Activated T-cell treated with anti-CD3 and anti-CD28 coated beads, Interleukin-2, amount 50 U/mL, for 4 hours (primary cell): ENCODE results near the gene PKD1. TPM values are rescaled to one million over a fixed set of nuclear protein-coding genes. Genes with fewer than 3 reads are reported as not detected.

Experiments
- ATAC-seq, 2 donors: fragments of 200-7000 bp; cut with Tn5 transposase; one replicate each; pipeline ENCODE4 v1.10.0; 2021
- DNase-seq: peaks from one replicate; pipeline ENCODE4 v3.0.0-alpha.2; 2020
- H3K27me3 Mint-ChIP-seq: one replicate; pipeline ENCODE4 v1.8.0; 2021; ENCODE audit warnings: low read depth, mixed read lengths
- H3K36me3 Mint-ChIP-seq: one replicate; pipeline ENCODE4 v1.8.0; 2022; ENCODE audit warnings: mixed read lengths; ENCODE audit not compliant: insufficient read depth
- H3K4me1 Mint-ChIP-seq: one replicate; pipeline ENCODE4 v1.8.0; 2021; ENCODE audit warnings: low read depth, mixed read lengths
- H3K4me3 Mint-ChIP-seq: one replicate; pipeline ENCODE4 v1.8.0; 2021; ENCODE audit warnings: mild to moderate bottlenecking, moderate library complexity, mixed read lengths
- H3K9me3 Mint-ChIP-seq: one replicate; pipeline ENCODE4 v1.8.0; 2021; ENCODE audit warnings: mixed read lengths
- total RNA-seq, 3 donors: library from RNA; stranded (reverse); gene quantifications; one replicate each; pipeline ENCODE4 v1.2.1, GENCODE V29; 2021

The PKD1 gene
- total RNA-seq, 3 donors from 2014 or later: 100 to 118 (median 104) TPM

GRCh38 chr16:2048116-2048543 is 87.6 kb downstream of the PKD1 start:
- ATAC-seq (peak in 1 of 2 donors; percentile 32), DNase-seq (no peak)
- Mint-ChIP-seq H3K4me1 (peaks cover 16% of the 10 kb centered on the region), H3K9me3 (no peaks in the 10 kb centered on the region), H3K36me3 (peaks cover 2% of the 10 kb centered on the region), H3K4me3 (peak overlapping the region; percentile 91), H3K27me3 (no peaks in the 10 kb centered on the region)

- DNase-seq (peak; percentile 89), ATAC-seq (peak; percentile 95 to 97)
- Mint-ChIP-seq H3K9me3 (no peaks in the 10 kb centered on the region), H3K36me3 (peaks cover 2% of the 10 kb centered on the region), H3K27me3 (no peaks in the 10 kb centered on the region), H3K4me3 (peak within 1 kb of the TSS; percentile 91), H3K4me1 (peaks cover 16% of the 10 kb centered on the region)
Measured at GRCh38 chr16:2047330-2048115, 88.2 kb downstream of the PKD1 start, which contains the start of the genes NTHL1 and TSC2. TSS of gene NTHL1 (minus strand) at chr16:2047834. CDS start at chr16:2047823, 11 bp downstream. TSS of gene TSC2 (plus strand) at chr16:2047985. CDS start at chr16:2048616, 631 bp downstream.

- Mint-ChIP-seq H3K9me3 (no peaks in the 10 kb centered on the region), H3K27me3 (no peaks in the 10 kb centered on the region), H3K36me3 (peaks cover 2% of the 10 kb centered on the region), H3K4me3 (peak overlapping the region; percentile 91), H3K4me1 (peaks cover 16% of the 10 kb centered on the region)
- DNase-seq: no peak
- ATAC-seq: no peak
Measured at GRCh38 chr16:2046893-2047329, 88.8 kb downstream of the PKD1 start.

- H3K9me3 Mint-ChIP-seq: no peaks in the 10 kb centered on the region
- H3K4me3 Mint-ChIP-seq: peak overlapping the region; percentile 91
- no peaks in the 10 kb centered on the region for H3K27me3 Mint-ChIP-seq
- H3K4me1 Mint-ChIP-seq: peaks cover 16% of the 10 kb centered on the region
- no peak for ATAC-seq
- peaks cover 2% of the 10 kb centered on the region for H3K36me3 Mint-ChIP-seq
- no peak for DNase-seq
Measured at GRCh38 chr16:2045965-2046892, 89.5 kb downstream of the PKD1 start.

- Mint-ChIP-seq H3K36me3 (peaks cover 2% of the 10 kb centered on the region), H3K27me3 (no peaks in the 10 kb centered on the region), H3K4me3 (no peak overlapping the region), H3K4me1 (peaks cover 16% of the 10 kb centered on the region), H3K9me3 (no peaks in the 10 kb centered on the region)
- ATAC-seq (no peak), DNase-seq (no peak)
Measured at GRCh38 chr16:2044541-2044940, 91.2 kb downstream of the PKD1 start.

- Mint-ChIP-seq H3K4me3 (no peak overlapping the region), H3K4me1 (peaks cover 16% of the 10 kb centered on the region), H3K9me3 (no peaks in the 10 kb centered on the region), H3K36me3 (peaks cover 2% of the 10 kb centered on the region), H3K27me3 (no peaks in the 10 kb centered on the region)
- DNase-seq: no peak
- ATAC-seq: no peak
Measured at GRCh38 chr16:2043667-2044451, 91.8 kb downstream of the PKD1 start.

GRCh38 chr16:2042986-2043666 is 92.6 kb downstream of the PKD1 start:
- peaks cover 8% of the 10 kb centered on the region for H3K4me1 Mint-ChIP-seq
- no peak overlapping the region for H3K4me3 Mint-ChIP-seq
- ATAC-seq (no peak), DNase-seq (no peak)
- no peaks in the 10 kb centered on the region for H3K9me3 Mint-ChIP-seq
- no peaks in the 10 kb centered on the region for H3K27me3 Mint-ChIP-seq
- peaks cover 2% of the 10 kb centered on the region for H3K36me3 Mint-ChIP-seq

- H3K9me3 Mint-ChIP-seq: no peaks in the 10 kb centered on the region
- H3K27me3 Mint-ChIP-seq: no peaks in the 10 kb centered on the region
- ATAC-seq: no peak
- H3K36me3 Mint-ChIP-seq: peaks cover 2% of the 10 kb centered on the region
- DNase-seq: no peak
- peaks cover 7% of the 10 kb centered on the region for H3K4me1 Mint-ChIP-seq
- H3K4me3 Mint-ChIP-seq: no peak overlapping the region
Measured at GRCh38 chr16:2042171-2042985, 93.3 kb downstream of the PKD1 start.

- Mint-ChIP-seq H3K9me3 (no peaks in the 10 kb centered on the region), H3K36me3 (no peaks in the 10 kb centered on the region), H3K27me3 (no peaks in the 10 kb centered on the region), H3K4me3 (no peak overlapping the region), H3K4me1 (no peaks in the 10 kb centered on the region)
- no peak for ATAC-seq
- DNase-seq: no peak
Measured at GRCh38 chr16:2040787-2041522, 94.7 kb downstream of the PKD1 start.

GRCh38 chr16:2040041-2040786 is 95.5 kb downstream of the PKD1 start:
- no peak for ATAC-seq
- H3K36me3 Mint-ChIP-seq: no peaks in the 10 kb centered on the region
- no peaks in the 10 kb centered on the region for H3K27me3 Mint-ChIP-seq
- H3K4me3 Mint-ChIP-seq: no peak overlapping the region
- H3K4me1 Mint-ChIP-seq: no peaks in the 10 kb centered on the region
- no peaks in the 10 kb centered on the region for H3K9me3 Mint-ChIP-seq
- DNase-seq: no peak

GRCh38 chr16:2039274-2040031 is 96.2 kb downstream of the PKD1 start:
- DNase-seq (no peak), ATAC-seq (no peak)
- no peak overlapping the region for H3K4me3 Mint-ChIP-seq
- H3K9me3 Mint-ChIP-seq: no peaks in the 10 kb centered on the region
- H3K4me1 Mint-ChIP-seq: no peaks in the 10 kb centered on the region
- H3K27me3 Mint-ChIP-seq: no peaks in the 10 kb centered on the region
- no peaks in the 10 kb centered on the region for H3K36me3 Mint-ChIP-seq
